ENCODE measurements around the gene USP12.

Gene USP12

GRCh38 chr13:27038323-27038722, 133.3 kb downstream of the USP12 start:
- DNase-seq (ENCODE audit: low spot score) (peak; percentile 57), FAIRE-seq (peak; percentile 79)

- DNase-seq (ENCODE audit: low spot score) (no peak), FAIRE-seq (no peak)
Observed at GRCh38 chr13:27037571-27037970, 134.0 kb downstream of the USP12 start.

GRCh38 chr13:27037171-27037570, 134.4 kb downstream of the USP12 start:
- no peak for FAIRE-seq

GRCh38 chr13:27036236-27036981, 135.2 kb downstream of the USP12 start:
- DNase-seq (ENCODE audit: low spot score), result peak; percentile 28
- no peak for FAIRE-seq

More at GRCh38 chr13:27037171-27037570, 134.4 kb downstream of the USP12 start:
- DNase-seq (ENCODE audit: low spot score), result no peak

- FAIRE-seq (no peak), DNase-seq (ENCODE audit: low spot score) (peak; percentile 39)
Observed at GRCh38 chr13:27035892-27036235, 135.7 kb downstream of the USP12 start.

GRCh38 chr13:27034678-27035111, 136.9 kb downstream of the USP12 start:
- FAIRE-seq, result no peak
- DNase-seq (ENCODE audit: low spot score), result no peak

- FAIRE-seq (no peak), DNase-seq (ENCODE audit: low spot score) (no peak)
Observed at GRCh38 chr13:27028683-27029480, 142.7 kb downstream of the USP12 start.

- FAIRE-seq (no peak), DNase-seq (ENCODE audit: low spot score) (no peak)
Observed at GRCh38 chr13:27027086-27027667, 144.4 kb downstream of the USP12 start.

- DNase-seq (ENCODE audit: low spot score) (no peak), FAIRE-seq (no peak)
Observed at GRCh38 chr13:27026396-27026795, 145.2 kb downstream of the USP12 start.

GRCh38 chr13:27024776-27025492, 146.7 kb downstream of the USP12 start:
- FAIRE-seq, result no peak
- no peak for DNase-seq (ENCODE audit: low spot score)

- DNase-seq (ENCODE audit: low spot score) (no peak), FAIRE-seq (no peak)
Observed at GRCh38 chr13:27024074-27024461, 147.5 kb downstream of the USP12 start.

GRCh38 chr13:27023385-27024073, 148.1 kb downstream of the USP12 start:
- no peak for DNase-seq (ENCODE audit: low spot score)
- no peak for FAIRE-seq

- DNase-seq (ENCODE audit: low spot score), result peak; percentile 67
- no peak for FAIRE-seq
Observed at GRCh38 chr13:27022571-27023311, 148.9 kb downstream of the USP12 start.

GRCh38 chr13:27020415-27020814, 151.2 kb downstream of the USP12 start:
- no peak for DNase-seq (ENCODE audit: low spot score)
- FAIRE-seq, result no peak

GRCh38 chr13:27018882-27019281, 152.7 kb downstream of the USP12 start:
- DNase-seq (ENCODE audit: low spot score), result no peak
- no peak for FAIRE-seq

GRCh38 chr13:27018344-27018861, 153.2 kb downstream of the USP12 start:
- FAIRE-seq, result no peak

GRCh38 chr13:27016875-27017274, 154.7 kb downstream of the USP12 start:
- DNase-seq (ENCODE audit: low spot score) (no peak), FAIRE-seq (no peak)

More at GRCh38 chr13:27018344-27018861, 153.2 kb downstream of the USP12 start:
- no peak for DNase-seq (ENCODE audit: low spot score)
